Stimulated activated CD8-positive, alpha-beta memory T cell treated with anti-CD3 and anti-CD28 coated beads, Interleukin-2, amount 100 ng/mL, for 1 hour (primary cell): ENCODE results near the gene RAB4A.

Experiments
- DNase-seq, 2 donors: peaks; one replicate each; pipeline ENCODE4 v3.0.0-alpha.2; 2020; ENCODE audit warnings: low read depth in 2 of 2

The RAB4A gene

DNA sequence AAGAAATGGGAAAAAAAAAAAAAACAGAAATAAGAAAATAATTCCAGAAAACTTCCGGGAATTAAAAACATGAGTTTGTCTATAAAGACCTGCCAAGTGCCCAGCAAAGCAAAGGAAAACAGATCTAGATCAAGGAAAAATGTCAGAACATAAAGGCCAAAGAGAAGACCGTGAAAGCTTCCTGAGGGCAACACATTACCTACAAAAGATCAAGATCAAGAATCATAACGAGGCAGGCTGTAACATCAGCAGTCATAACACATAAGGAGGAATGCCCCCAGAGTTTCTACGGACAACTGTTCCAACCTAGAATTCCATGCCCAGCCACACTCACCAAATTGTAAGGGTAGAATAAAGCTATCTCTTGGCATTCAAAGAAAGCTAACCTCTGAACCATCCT, 68.2 kb downstream of the RAB4A start:
- no peak for DNase-seq

DNA sequence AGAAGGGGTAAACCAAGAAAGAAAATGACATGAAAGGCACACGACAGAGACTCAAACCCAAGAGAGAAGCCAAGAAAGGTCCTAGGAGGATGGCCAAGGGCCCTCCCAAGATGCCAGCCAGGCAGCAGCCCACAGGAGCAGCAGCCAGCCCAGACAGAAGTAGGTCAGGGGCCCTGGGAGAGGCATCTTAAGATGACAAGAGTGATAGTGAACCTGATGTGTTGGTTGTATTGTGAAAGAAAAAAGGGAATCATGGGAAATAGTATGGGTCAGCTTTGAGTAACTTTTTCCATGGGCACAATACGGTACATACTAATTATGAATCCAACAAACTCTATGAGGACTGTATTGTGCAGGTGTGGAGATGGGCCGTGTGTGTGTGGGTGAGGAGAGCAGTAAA, 68.6 kb downstream of the RAB4A start:
- no peak for DNase-seq

DNA sequence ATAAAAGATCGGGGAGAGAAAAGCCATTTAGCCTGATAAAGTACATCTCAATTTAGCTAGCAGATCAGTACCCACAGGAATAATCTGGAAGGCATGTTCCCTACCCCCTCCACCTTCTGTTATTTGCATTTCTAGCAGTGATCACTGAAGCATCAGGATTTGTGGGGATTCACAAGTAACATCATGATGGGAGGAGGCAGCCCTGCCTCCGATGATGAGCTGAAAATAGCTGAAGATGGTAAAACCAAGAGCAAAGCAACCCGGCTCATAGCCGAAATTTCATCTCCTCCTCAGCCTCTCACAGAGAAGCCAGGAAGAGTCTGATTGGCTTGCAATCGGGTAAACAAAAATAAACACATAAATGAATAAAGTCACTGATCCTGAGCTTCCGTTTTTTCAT, 69.6 kb downstream of the RAB4A start:
- DNase-seq, result no peak

DNA sequence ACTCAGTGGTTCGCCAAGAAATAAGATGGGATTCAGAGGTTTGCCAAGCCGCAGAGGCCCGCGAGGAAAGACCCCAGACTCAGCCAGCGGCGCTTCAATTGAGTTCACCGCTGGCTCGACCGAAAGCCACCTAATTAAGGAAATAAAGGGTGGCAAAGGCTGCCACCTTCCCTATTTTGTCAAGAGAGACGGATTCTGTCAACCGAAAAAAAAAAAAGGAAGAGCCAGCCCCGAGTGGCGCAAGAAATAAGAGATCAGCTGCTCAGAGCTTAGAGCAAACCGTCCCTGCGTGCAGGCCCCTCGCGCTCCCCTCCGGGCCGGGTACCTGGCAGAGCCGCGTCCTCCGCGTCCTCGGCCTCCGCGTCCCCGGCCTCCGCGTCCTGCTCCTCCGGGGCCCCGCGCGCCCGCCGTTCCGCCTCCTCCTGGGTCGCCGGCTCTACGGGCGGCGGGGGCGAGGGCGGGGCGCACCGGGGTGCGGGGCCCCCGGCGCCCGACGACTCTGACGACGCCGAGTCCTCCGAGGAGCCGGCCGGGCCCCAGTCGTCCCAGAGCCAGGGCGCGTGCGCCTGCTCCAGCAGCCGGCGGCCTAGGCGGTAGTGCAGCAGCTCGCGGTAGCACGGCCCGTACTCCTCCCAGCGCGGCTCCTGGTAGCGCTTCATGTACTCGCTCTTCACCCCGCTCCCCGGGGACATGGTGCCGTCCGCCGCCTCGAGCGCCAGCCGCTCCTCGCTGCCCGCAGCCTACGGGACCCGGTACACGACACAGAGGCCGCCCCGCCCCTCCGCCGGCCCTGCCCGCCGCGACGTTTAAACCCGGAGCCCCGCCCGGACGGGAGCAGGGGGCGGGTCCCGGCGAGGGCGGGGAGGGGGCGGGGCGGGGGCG, 71.1 kb downstream of the RAB4A start:
- peak in 1 of 2 donors; percentile 68 for DNase-seq

DNA sequence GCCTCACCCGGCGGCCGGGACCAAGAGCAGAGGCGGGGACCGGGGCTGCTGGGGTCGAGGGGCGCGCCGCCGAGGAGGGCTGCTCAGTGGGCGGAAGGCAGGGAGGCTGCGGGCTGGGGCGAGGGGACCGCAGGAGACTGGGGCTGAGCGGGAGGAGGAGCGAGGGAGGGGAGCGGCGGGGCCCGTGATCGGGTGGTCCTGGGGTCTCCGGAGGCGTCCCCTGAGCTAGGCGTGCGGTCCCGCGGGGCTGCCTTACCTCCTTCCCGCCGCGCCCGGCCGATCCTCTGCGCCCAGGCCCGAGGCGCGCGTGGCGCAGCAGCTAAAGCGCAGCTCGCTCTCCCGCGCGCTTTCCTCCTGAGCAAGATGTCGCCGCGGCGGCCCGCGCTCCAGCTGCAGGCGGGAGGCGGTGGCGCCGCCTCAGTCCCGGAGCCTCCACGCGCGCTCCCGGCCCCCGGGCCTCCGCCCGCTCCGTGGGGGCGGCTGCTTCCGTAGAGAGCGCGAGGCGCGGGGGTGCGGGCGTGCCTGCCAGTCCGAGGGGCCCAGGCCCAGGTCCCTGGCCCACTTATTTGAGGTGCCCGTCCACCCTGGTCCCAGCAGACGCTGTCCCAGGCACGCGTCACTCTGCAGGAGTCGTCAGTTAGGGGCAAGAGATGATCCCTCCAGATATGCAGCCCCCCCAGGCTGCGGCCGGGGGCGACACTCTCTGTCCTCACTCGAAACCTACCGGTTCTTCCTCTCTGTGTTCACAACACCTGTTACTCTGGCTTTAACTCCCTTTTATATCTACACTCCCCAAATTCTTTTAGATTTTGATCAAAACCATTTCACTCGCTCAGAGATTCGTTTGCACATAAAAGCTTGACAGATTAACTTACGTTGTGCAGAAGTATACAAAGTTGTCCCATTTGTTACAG, 72.0 kb downstream of the RAB4A start, which contains the start of gene CCSAP:
CCSAP (minus strand) TSS at position 392 of the 914 bp plus-strand sequence. CDS start 582 bp downstream, outside the sequence.
- peak; percentile 39 to 56 for DNase-seq

DNA sequence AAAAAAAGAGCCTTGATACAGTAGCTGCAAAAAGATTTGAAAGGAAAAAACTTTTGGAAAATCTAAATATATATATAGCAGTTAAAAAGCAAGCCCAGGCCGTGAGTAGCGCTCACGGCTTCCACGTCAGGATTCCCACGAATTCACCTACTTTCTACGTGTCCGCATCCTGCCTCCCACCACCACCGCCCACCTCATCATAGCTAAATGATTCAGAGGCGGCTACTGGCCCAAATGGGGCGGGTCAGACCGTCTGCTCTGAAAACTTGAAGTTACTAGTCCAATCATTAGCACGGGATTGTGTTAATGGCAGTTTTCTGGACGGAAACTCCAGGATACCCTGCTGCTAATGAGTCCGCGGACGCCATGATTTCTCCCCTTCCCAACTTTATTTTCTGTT, 73.2 kb downstream of the RAB4A start:
- no peak for DNase-seq

DNA sequence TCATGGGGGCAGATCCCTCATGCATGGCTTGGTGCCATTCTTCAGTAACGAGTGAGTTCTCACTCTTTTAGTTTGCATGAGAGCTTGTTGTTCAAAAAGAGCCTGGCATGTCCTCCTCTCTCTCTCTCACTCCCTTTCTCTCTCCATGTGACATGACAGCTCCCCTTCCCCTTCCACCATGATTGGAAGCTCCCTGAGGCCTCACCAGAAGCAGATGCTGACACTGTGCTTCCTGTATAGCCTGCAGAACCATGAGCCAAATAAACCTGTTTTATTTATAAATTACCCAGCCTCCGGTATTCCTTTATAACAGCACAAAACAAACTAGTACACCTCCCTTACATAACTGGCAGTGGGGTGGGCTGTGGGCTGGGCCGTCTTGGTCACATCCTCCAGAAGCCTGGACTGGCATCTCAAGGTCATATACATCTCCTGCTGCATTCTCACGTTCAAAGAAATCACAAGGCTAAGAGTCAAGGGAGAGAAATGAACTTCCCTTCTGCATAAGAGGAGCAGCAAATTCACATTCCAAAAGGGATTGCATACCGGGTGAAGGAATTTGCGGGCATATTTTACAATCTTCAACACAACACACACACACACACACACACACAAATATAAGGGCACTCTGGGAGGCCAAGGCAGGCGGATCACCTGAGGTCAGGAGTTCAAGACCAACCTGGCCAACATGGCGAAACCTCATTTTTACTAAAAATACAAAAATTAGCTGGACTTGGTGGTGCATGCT, 74.2 kb downstream of the RAB4A start:
- no peak for DNase-seq

DNA sequence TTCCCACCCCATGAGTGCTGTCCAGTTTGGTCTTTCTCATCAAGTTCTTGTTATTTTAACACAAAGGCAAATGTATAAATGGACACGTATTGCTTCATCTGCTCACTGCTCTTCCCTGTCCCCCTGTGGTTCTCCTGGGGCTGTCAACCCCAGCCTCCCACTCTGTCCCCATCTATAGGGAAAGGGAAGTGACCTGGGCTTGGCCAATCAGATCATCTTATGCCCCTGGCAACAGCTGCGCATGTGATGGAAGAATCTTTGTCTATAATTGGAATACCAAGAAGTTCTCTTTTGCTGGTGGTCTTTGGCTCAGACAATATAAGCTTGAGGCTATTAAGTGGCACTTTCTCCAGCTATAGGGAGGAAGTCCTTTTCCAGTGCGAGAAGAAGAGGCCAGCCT, 76.6 kb downstream of the RAB4A start:
- no peak for DNase-seq

DNA sequence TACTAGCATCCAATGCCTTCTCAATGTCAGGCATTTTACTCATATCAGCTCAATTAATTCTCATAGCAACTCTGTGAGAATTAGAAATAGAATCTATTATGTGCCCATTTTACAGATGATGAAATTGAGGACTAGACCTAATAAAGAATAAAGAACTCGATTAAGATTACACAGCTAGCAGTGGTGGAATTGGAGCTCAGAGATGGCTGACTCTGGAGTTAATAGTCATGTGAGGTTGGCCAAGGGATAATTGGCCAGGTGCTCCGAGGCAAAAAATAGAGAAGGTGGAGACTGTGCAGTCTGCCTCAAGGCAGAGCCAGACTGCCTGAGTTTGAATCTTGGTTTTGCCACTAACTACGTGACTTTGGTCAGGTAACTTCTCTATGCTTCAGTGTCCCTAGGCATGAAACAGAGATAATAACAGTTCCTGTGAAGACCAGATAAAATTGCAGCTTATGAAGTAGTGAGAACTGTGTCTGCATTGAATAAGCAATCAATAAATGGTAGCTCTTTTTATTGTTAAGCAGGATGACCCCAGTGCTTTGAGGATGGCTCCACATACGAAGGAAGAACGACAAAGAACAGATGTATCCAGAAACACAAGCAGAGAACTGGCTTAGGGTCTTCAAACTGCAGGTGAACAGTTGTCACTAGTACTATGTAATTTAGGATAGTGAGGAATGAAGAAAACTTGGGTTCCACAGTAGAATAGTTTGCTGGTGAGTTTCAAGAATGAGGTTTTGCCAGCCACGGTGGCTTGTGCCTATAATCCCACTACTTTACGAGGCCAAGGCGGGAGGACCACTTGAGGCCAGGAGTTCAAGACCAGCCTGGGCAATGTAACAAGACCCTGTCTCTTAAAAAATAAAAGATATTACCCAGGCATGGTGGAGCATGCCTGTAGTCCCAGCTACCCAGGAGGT, 78.8 kb downstream of the RAB4A start:
- no peak for DNase-seq

DNA sequence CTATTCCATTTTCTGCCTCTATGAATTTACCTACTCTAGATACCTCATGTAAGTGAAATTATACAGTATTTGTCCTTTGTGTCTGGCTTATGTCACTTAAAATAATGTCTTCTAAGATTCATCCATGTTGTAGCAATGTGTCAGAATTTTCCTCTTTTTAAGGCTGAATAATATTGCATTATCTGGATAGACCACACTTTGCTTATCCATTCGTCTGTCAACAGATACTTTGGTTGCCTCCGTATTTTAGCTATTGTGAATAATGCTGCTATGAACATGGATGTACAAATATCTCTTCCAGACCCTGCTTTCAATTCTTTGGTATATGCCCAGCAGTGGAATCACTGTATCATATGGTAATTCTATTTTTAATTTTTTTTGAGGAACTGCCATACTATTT, 82.1 kb downstream of the RAB4A start:
- no peak for DNase-seq

DNA sequence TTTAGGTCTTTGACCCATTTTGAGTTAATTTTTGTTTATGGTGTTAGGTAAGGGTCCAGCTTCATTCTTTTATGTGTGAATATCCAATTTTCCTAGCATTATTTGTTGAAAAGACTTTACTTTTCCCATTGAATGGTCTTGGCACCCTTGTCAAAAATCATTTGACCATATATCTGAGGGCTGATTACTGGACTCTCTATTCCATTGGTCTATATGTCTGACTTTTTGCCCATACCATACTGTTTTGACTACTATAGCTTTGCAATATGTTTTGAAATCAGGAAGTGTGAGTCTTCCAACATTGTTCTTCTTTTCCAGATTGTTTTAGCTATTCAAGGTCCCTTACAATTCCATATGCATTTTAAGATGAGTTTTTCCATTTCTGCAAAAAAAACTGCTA, 83.3 kb downstream of the RAB4A start:
- no peak for DNase-seq
